SK-N-SH treated with all-trans-retinoic acid at 6 μM for 48 hours (cell line): ENCODE results near the gene PTGS1.

Source experiments
- ATAC-seq: fragments of 200-7000 bp; cut with Tn5 transposase; 3 replicates; pipeline ENCODE4 v1.9.1; 2020; ENCODE audit warnings: mild to moderate bottlenecking, moderate library complexity
- ARNTL ChIP-seq: fragments of 450-650 bp; formaldehyde crosslinking; IDR thresholded peaks from 2 replicates; pipeline ENCODE4 v1.5.0; 2020; ENCODE audit warnings: low read depth, mild to moderate bottlenecking, moderate library complexity, borderline replicate concordance
- CREB5 ChIP-seq: fragments of 250-450 bp; sonication (Bioruptor Pico); IDR thresholded peaks from 2 replicates; pipeline ENCODE4 v1.5.1; 2020; ENCODE audit warnings: low read depth, mild to moderate bottlenecking, moderate library complexity
- ESRRG ChIP-seq: fragments of 250-450 bp; sonication (Bioruptor Pico); IDR thresholded peaks from 2 replicates; pipeline ENCODE4 v1.6.1; 2021; ENCODE audit warnings: mild to moderate bottlenecking
- GLIS3 ChIP-seq: fragments of 250-450 bp; sonication (Bioruptor Pico); IDR thresholded peaks from 2 replicates; pipeline ENCODE4 v1.5.0; 2020; ENCODE audit warnings: mild to moderate bottlenecking, moderate library complexity
- ISL1 ChIP-seq: fragments of 250-450 bp; sonication (Bioruptor Pico); IDR thresholded peaks from 2 replicates; pipeline ENCODE4 v2.1.2; 2022; ENCODE audit warnings: mild to moderate bottlenecking, moderate library complexity
- OSR1 ChIP-seq: fragments of 250-450 bp; sonication (Bioruptor Pico); IDR thresholded peaks from 2 replicates; pipeline ENCODE4 v1.8.0; 2022; ENCODE audit warnings: moderate library complexity, mild to moderate bottlenecking, inconsistent platforms
- PATZ1 ChIP-seq: fragments of 250-450 bp; sonication (Bioruptor Pico); IDR thresholded peaks from 2 replicates; pipeline ENCODE4 v1.8.0; 2020; ENCODE audit warnings: mild to moderate bottlenecking, moderate library complexity, borderline replicate concordance
- POU6F1 ChIP-seq: fragments of 250-450 bp; sonication (Bioruptor Pico); IDR thresholded peaks from 2 replicates; pipeline ENCODE4 v1.8.0; 2021; ENCODE audit warnings: low read depth, mild to moderate bottlenecking, moderate library complexity, borderline replicate concordance
- PPARA ChIP-seq: fragments of 250-450 bp; sonication (Bioruptor Pico); IDR thresholded peaks from 2 replicates; pipeline ENCODE4 v1.5.0; 2020; ENCODE audit warnings: mild to moderate bottlenecking, borderline replicate concordance
- RARB ChIP-seq: fragments of 250-450 bp; sonication (Bioruptor Pico); IDR thresholded peaks from 2 replicates; pipeline ENCODE4 v1.8.0; 2021; ENCODE audit warnings: mild to moderate bottlenecking, moderate library complexity
- SNAI2 ChIP-seq: fragments of 250-450 bp; sonication (Bioruptor Pico); IDR thresholded peaks from 2 replicates; pipeline ENCODE4 v1.5.0; 2020; ENCODE audit warnings: mild to moderate bottlenecking, moderate library complexity
- TCF4 ChIP-seq: fragments of 250-450 bp; sonication (Bioruptor Pico); IDR thresholded peaks from 2 replicates; pipeline ENCODE4 v1.8.0; 2021; ENCODE audit warnings: mild to moderate bottlenecking, moderate library complexity, borderline replicate concordance
- TOX ChIP-seq: fragments of 250-450 bp; sonication (Bioruptor Pico); IDR thresholded peaks from 2 replicates; pipeline ENCODE4 v1.8.0; 2021; ENCODE audit warnings: mild to moderate bottlenecking, moderate library complexity, borderline replicate concordance
- TSHZ2 ChIP-seq: fragments of 250-450 bp; sonication (Bioruptor Pico); IDR thresholded peaks from 2 replicates; pipeline ENCODE4 v1.5.0; 2020; ENCODE audit warnings: mild to moderate bottlenecking, moderate library complexity
- ZC3H10 ChIP-seq: fragments of 250-450 bp; sonication (Bioruptor Pico); IDR thresholded peaks from 2 replicates; pipeline ENCODE4 v1.5.1; 2021; ENCODE audit warnings: mild to moderate bottlenecking, moderate library complexity
- ZFP3 ChIP-seq: fragments of 250-450 bp; sonication (Bioruptor Pico); IDR thresholded peaks from 2 replicates; pipeline ENCODE4 v1.5.0; 2020; ENCODE audit warnings: mild to moderate bottlenecking, moderate library complexity
- ZNF70 ChIP-seq: fragments of 450-650 bp; formaldehyde crosslinking; IDR thresholded peaks from 2 replicates; pipeline ENCODE4 v1.5.0; 2020; ENCODE audit warnings: mild to moderate bottlenecking, moderate library complexity
- ZNF8 ChIP-seq: fragments of 450-650 bp; formaldehyde crosslinking; IDR thresholded peaks from 2 replicates; pipeline ENCODE4 v1.5.0; 2020; ENCODE audit warnings: mild to moderate bottlenecking, moderate library complexity

The PTGS1 gene

GRCh38 chr9:122367774-122368460, 2.9 kb upstream of the PTGS1 start (continued):
- TF ChIP-seq OSR1 (CRISPR knock-in tag) (no peak), PPARA (CRISPR knock-in tag) (no peak)

- ATAC-seq = no peak
Observed at GRCh38 chr9:122368642-122369041, 2.2 kb upstream of the PTGS1 start.

GRCh38 chr9:122370303-122370702, 521 bp upstream of the PTGS1 start:
- no peak for ATAC-seq
- TF ChIP-seq ZNF8 = no peak
- no peak for TF ChIP-seq TOX (CRISPR knock-in tag)
- no peak for TF ChIP-seq PATZ1 (CRISPR knock-in tag)
- TF ChIP-seq ESRRG (CRISPR knock-in tag) = no peak
- no peak for TF ChIP-seq CREB5 (CRISPR knock-in tag)
- no peak for TF ChIP-seq POU6F1 (CRISPR knock-in tag)
- no peak for TF ChIP-seq RARB
- no peak for TF ChIP-seq ISL1
- no peak for TF ChIP-seq ZC3H10 (CRISPR knock-in tag)
- no peak for TF ChIP-seq ZFP3 (CRISPR knock-in tag)
- TF ChIP-seq, all 23 proteins: peak for 0

More at GRCh38 chr9:122368642-122369041, 2.2 kb upstream of the PTGS1 start:
- TF ChIP-seq ARNTL = no peak
- no peak for TF ChIP-seq ISL1
- TF ChIP-seq ZC3H10 (CRISPR knock-in tag) = no peak
- TF ChIP-seq TCF4 (CRISPR knock-in tag) = no peak
- TF ChIP-seq ZFP3 (CRISPR knock-in tag) = no peak
- TF ChIP-seq OSR1 (CRISPR knock-in tag) = no peak
- TF ChIP-seq TOX (CRISPR knock-in tag) = no peak
- no peak for TF ChIP-seq SNAI2

- TF ChIP-seq ZNF8 = no peak
- no peak for TF ChIP-seq GLIS3 (CRISPR knock-in tag)
- no peak for TF ChIP-seq RARB
- no peak for TF ChIP-seq SNAI2
- no peak for TF ChIP-seq ZNF70 (CRISPR knock-in tag)
- no peak for TF ChIP-seq ARNTL
- TF ChIP-seq OSR1 (CRISPR knock-in tag) = no peak
- TF ChIP-seq TSHZ2 (CRISPR knock-in tag) = no peak
- no peak for TF ChIP-seq TCF4 (CRISPR knock-in tag)
- TF ChIP-seq POU6F1 (CRISPR knock-in tag) = no peak
- ATAC-seq = no peak
Observed at GRCh38 chr9:122371846-122372245, 1.0 kb downstream of the PTGS1 start.
